HG03558 (cell line): ENCODE measurements around the gene AKIRIN1.
"Not testable (repeated sequence)": the region's sequence is repeated elsewhere in the genome, so short reads cannot be mapped to it uniquely, and the experiment has no call there.

ENCODE experiments used
- ATAC-seq: cut with Tn5 transposase; IDR thresholded peaks from one replicate; pipeline ENCODE4 v1.9.1; 2021; ENCODE audit warnings: moderate number of reproducible peaks; ENCODE audit not compliant: unreplicated experiment; ENCODE audit errors: extremely low read depth

Gene AKIRIN1

DNA sequence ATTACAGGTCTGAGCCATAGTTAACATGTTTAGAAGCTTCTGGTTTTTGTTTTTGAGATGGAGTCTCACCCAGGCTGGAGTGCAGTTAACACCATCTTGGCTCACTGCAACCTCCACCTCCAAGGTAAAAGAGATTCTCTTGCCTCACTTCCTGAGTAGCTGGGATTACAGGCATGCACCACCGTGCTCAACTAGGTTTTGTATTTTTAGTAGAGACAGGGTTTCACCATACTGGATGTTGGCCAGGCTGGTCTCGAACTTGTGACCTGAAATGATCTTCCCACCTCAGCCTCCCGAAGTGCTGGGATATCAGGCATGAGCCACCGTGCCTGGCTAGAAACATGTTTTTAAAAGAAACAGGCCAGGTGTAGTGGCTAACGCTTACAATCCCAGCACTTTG is 45.6 kb downstream of the AKIRIN1 start:
- no peak for ATAC-seq

GRCh38 chr1:39043513-39043912 is 52.4 kb downstream of the AKIRIN1 start:
- ATAC-seq: no peak

GRCh38 chr1:39044762-39045161 is 53.7 kb downstream of the AKIRIN1 start:
- ATAC-seq: no peak

DNA sequence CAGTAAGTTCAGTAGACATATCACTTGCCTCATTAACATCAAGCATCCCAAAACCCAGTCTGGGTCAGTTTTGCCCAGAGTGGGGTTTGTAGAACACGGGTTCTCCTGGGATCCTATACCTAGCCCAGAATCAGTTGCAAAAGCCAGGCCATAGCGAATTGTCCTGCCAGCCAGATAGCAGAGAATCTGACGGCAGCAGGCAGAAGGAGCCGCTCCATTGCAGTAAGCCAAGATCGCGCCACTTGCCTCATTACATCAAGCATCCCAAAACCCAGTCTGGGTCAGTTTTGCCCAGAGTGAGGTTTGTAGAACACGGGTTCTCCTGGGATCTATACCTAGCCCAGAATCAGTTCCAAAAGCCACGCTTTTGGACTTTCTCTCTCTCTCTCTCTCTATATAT is 54.2 kb downstream of the AKIRIN1 start:
- no peak for ATAC-seq

DNA sequence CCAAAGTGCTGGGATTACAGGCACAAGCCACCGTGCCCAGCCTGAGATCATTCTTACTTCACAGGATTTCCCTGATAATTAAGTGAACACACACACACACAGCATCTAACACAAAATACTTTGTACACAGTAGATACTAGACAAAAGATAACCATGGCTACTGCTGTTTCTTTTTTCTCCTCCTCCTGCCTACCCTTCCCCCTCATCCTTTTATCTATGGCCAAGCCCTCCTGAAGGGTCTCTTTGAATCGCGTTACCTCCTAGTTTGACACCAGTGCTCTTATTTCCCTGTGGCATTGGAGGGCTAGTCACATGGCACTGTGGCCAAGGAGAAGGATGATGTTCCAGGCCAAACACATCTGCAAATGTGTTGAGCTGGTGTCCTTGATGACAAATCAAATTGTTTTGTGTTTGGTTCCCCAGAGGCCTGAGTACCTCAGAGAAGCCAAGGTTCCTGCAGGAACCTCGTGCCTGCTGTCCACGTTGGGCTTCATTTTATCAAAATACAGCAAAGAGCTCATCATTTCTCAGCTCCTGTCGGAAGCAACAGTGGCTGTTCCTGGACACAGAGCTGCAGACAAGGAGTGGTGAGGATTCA is 55.6 kb downstream of the AKIRIN1 start:
- ATAC-seq: no peak

DNA sequence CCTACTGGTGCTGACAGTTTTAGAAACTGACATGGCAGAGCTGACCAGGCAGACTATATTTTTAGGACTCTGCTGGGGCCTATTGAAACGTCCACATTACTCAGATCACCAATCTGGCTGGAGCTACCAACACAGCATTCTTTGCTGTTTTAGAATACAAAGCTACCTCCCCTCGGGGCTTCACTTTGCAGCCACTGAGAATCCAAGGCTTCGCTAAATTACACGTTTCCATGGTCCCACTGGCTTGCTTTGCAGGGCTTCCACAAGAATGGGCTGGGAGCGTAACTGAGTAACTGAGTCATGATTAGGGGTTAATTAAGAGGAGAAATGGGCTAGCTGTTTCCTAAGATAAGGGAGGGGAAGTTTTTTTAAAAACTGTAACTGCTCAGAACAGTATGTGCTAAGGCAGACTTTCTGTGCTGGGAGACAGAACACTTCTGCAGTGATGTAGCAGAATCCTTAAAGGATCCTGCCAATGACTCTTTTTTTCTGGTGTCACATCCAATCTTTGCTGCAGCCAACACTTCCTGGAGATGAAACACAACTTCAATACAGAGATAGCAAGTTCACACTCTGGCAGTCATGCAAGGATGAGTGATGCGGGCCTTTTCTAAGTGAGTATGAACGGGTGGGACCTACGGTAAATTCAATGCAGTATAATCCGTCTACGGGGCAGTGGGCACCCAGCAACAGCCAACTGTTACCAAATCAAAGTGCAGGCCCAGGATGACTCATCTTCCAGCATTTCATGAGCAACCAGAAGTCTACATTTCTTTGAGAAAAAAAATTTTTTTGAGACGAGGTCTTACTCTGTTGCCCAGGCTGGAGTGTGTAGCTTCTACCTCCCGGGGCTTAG is 56.5 kb downstream of the AKIRIN1 start:
- ATAC-seq: no peak

GRCh38 chr1:39048745-39049370 is 57.8 kb downstream of the AKIRIN1 start:
- no peak for ATAC-seq

DNA sequence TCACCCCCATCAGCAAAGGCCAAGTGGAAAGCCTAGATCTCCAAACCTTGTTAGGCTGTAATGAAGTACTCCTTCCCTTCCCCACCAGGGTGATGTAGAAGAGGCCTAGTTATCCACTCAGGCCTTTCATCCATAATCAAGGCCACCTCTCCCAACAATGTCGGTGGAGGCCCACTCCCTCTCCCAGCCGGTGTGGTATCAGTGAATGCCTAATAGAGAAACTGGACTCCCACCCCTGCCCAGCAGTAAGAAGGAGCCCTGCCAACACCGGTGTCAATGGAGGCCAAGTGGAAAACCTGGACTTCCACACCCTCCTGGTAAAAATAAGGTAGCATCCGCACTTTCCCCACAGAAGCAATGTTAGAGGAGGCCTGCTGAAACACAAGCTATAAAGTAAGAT is 58.9 kb downstream of the AKIRIN1 start:
- ATAC-seq: no peak

DNA sequence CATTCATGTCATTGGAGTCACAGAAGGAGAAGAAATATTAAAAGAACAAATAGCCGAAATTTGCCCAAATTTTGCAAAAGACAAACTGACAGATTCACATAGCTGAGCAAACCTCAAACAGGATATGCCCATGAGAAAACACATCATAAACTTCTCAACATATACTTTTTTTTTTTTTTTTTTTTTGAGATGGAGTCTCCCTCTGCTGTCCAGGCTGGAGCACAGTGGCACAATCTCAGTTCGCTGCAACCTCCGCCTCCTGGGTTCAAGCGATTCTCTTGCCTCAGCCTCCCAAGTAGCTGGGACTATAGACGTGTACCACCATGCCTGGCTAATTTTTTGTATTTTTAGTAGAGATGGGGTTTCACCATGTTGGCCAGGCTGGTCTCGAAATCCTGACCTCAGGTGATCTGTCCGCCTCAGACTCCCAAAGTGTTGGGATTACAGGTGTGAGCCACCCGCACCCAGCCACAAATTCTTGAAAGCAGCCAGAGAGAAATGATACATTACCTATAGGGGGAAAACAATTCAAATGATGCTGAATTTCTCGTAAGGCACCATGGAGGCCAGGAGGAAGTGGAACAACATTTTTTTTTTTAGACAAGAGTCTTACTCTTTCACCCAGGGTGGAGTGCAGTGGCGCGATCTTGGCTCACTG is 60.2 kb downstream of the AKIRIN1 start:
- not testable (repeated sequence) for ATAC-seq

- ATAC-seq: no peak
Measured at GRCh38 chr1:39051956-39052355, 60.9 kb downstream of the AKIRIN1 start.

DNA sequence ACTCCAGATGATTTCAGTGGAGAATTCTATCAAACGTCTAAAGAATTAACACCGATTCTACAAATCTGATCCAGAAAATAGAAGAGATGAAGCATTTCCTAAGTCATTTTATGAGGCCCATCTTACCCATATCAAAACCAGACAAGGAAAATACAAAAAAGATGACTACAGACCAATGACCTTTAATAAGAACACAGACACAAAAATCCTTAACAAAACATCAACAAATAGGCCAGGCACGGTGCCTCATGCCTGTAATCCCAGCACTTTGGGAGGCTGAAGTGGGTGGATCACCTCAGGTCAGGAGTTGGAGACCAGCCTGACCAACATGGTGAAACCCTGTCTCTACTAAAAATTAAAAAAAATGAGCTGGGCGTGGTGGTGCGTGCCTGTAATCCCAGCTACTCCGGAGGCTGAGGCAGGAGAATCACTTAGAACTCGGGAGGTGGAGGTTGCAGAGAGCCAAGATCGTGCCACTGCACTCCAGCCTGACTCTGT is 64.2 kb downstream of the AKIRIN1 start:
- not testable (repeated sequence) for ATAC-seq
